Thoracic aorta (tissue), 2 donors: Measurements from ENCODE around the gene F13A1. TPM values are rescaled to one million over a fixed set of nuclear protein-coding genes. Genes with fewer than 3 reads are reported as not detected.

Experiments used
- ATAC-seq: fragments of 150-250 bp; one replicate; pipeline ENCODE4 v1.8.0; 2017; ENCODE audit warnings: low read depth; ENCODE audit not compliant: insufficient number of reproducible peaks, low FRiP score
- DNase-seq: peaks from one replicate; pipeline ENCODE4 v3.0.0-alpha.2; 2020; ENCODE audit warnings: low spot score
- H3K27ac ChIP-seq, 2 donors: fragments of 200-600 bp; sonication (generic); 1 replicate in 1 of 2; 2 replicates in 1 of 2; pipeline ENCODE4 v1.5.1; 2016; ENCODE audit warnings: mild to moderate bottlenecking in 2 of 2, moderate library complexity in 2 of 2
- H3K27me3 ChIP-seq: fragments of 200-600 bp; sonication (generic); replicated peaks from 2 replicates; pipeline ENCODE4 v1.6.0; 2016; ENCODE audit warnings: mild to moderate bottlenecking; ENCODE audit not compliant: insufficient read depth
- H3K36me3 ChIP-seq: fragments of 200-600 bp; sonication (generic); one replicate; pipeline ENCODE4 v1.5.1; 2016
- H3K4me1 ChIP-seq, 2 donors: fragments of 200-600 bp; sonication (generic); 1 replicate in 1 of 2; 2 replicates in 1 of 2; pipeline versions ENCODE4 v1.5.1 to v1.6.0; 2016; ENCODE audit warnings: low read depth in 2 of 2, mild to moderate bottlenecking in 1 of 2; ENCODE audit not compliant: control insufficient read depth in 1 of 2
- H3K4me3 ChIP-seq: fragments of 200-600 bp; sonication (generic); 2 replicates; pipeline ENCODE4 v1.5.1; 2016; ENCODE audit warnings: mild to moderate bottlenecking
- H3K9me3 ChIP-seq: fragments of 200-600 bp; sonication (generic); 2 replicates; pipeline ENCODE4 v1.5.1; 2016
- CTCF ChIP-seq: fragments of 200-600 bp; sonication (generic); IDR thresholded peaks from one replicate; pipeline ENCODE4 v1.5.1; 2019; ENCODE audit warnings: antibody characterized with exemption
- total RNA-seq, 2 donors: library from RNA; depleted of rRNA; stranded (reverse); fragments of >200 nt; gene quantifications; one replicate each; pipeline versions ENCODE4 v1.1.0 to v1.2.3, GENCODE V29; 2016

Gene F13A1
- total RNA-seq, 2 donors from 2014 or later = 156 to 228 TPM

GRCh38 chr6:6246544-6246943 lies 73.9 kb downstream of the F13A1 start:
- H3K36me3 ChIP-seq = no peaks in the 10 kb centered on the region
- H3K4me1 ChIP-seq = no peaks in the 10 kb centered on the region
- H3K27me3 ChIP-seq = no peaks in the 10 kb centered on the region
- DNase-seq (no peak), ATAC-seq (no peak)
- H3K27ac ChIP-seq = no peak overlapping the region
- no peaks in the 10 kb centered on the region for H3K9me3 ChIP-seq
- no peak overlapping the region for H3K4me3 ChIP-seq
- no peak for TF ChIP-seq CTCF

GRCh38 chr6:6244624-6245023 lies 75.8 kb downstream of the F13A1 start:
- Histone ChIP-seq H3K27me3 (no peaks in the 10 kb centered on the region), H3K36me3 (no peaks in the 10 kb centered on the region), H3K4me3 (no peak overlapping the region), H3K9me3 (no peaks in the 10 kb centered on the region), H3K4me1 (no peaks in the 10 kb centered on the region), H3K27ac (no peak overlapping the region)
- ATAC-seq (no peak), DNase-seq (no peak)
- no peak for TF ChIP-seq CTCF

- no peak overlapping the region for H3K4me3 ChIP-seq
- H3K9me3 ChIP-seq = no peaks in the 10 kb centered on the region
- H3K27me3 ChIP-seq = no peaks in the 10 kb centered on the region
- H3K27ac ChIP-seq = no peak overlapping the region
- ATAC-seq (no peak), DNase-seq (no peak)
- H3K4me1 ChIP-seq = no peaks in the 10 kb centered on the region
- no peaks in the 10 kb centered on the region for H3K36me3 ChIP-seq
- TF ChIP-seq CTCF = no peak
Measured at GRCh38 chr6:6243846-6244245, 76.6 kb downstream of the F13A1 start.

- Histone ChIP-seq H3K9me3 (no peaks in the 10 kb centered on the region), H3K27ac (no peak overlapping the region), H3K36me3 (no peaks in the 10 kb centered on the region), H3K4me3 (no peak overlapping the region), H3K27me3 (no peaks in the 10 kb centered on the region), H3K4me1 (no peaks in the 10 kb centered on the region)
- no peak for TF ChIP-seq CTCF
- ATAC-seq (no peak), DNase-seq (no peak)
Measured at GRCh38 chr6:6239598-6240581, 80.6 kb downstream of the F13A1 start.

- H3K36me3 ChIP-seq = no peaks in the 10 kb centered on the region
- no peak overlapping the region for H3K27ac ChIP-seq
- no peaks in the 10 kb centered on the region for H3K9me3 ChIP-seq
- ATAC-seq (no peak), DNase-seq (no peak)
- TF ChIP-seq CTCF = no peak
- no peaks in the 10 kb centered on the region for H3K4me1 ChIP-seq
- H3K27me3 ChIP-seq = no peaks in the 10 kb centered on the region
- no peak overlapping the region for H3K4me3 ChIP-seq
Measured at GRCh38 chr6:6236730-6237469, 83.6 kb downstream of the F13A1 start.
